ENCODE results near the gene ZNF608.

- TF ChIP-seq OSR1 (CRISPR knock-in tag; IDR thresholded peaks at IDR 0.05) (no peak), ISL1 (CRISPR knock-in tag; IDR thresholded peaks at IDR 0.05) (no peak), PATZ1 (CRISPR knock-in tag; IDR thresholded peaks at IDR 0.05; ENCODE audit: borderline replicate concordance) (no peak), ZNF8 (CRISPR knock-in tag; IDR thresholded peaks at IDR 0.05) (no peak)
- TF ChIP-seq, protein P1, sequence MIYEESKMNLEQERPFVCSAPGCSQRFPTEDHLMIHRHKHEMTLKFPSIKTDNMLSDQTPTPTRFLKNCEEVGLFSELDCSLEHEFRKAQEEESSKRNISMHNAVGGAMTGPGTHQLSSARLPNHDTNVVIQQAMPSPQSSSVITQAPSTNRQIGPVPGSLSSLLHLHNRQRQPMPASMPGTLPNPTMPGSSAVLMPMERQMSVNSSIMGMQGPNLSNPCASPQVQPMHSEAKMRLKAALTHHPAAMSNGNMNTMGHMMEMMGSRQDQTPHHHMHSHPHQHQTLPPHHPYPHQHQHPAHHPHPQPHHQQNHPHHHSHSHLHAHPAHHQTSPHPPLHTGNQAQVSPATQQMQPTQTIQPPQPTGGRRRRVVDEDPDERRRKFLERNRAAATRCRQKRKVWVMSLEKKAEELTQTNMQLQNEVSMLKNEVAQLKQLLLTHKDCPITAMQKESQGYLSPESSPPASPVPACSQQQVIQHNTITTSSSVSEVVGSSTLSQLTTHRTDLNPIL (CRISPR knock-in tag; IDR thresholded peaks at IDR 0.05; ENCODE audit: low read depth) = no peak
- TF ChIP-seq, protein P2, sequence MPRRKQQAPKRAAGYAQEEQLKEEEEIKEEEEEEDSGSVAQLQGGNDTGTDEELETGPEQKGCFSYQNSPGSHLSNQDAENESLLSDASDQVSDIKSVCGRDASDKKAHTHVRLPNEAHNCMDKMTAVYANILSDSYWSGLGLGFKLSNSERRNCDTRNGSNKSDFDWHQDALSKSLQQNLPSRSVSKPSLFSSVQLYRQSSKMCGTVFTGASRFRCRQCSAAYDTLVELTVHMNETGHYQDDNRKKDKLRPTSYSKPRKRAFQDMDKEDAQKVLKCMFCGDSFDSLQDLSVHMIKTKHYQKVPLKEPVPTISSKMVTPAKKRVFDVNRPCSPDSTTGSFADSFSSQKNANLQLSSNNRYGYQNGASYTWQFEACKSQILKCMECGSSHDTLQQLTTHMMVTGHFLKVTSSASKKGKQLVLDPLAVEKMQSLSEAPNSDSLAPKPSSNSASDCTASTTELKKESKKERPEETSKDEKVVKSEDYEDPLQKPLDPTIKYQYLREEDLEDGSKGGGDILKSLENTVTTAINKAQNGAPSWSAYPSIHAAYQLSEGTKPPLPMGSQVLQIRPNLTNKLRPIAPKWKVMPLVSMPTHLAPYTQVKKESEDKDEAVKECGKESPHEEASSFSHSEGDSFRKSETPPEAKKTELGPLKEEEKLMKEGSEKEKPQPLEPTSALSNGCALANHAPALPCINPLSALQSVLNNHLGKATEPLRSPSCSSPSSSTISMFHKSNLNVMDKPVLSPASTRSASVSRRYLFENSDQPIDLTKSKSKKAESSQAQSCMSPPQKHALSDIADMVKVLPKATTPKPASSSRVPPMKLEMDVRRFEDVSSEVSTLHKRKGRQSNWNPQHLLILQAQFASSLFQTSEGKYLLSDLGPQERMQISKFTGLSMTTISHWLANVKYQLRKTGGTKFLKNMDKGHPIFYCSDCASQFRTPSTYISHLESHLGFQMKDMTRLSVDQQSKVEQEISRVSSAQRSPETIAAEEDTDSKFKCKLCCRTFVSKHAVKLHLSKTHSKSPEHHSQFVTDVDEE (CRISPR knock-in tag; IDR thresholded peaks at IDR 0.05) = no peak
Observed at GRCh38 chr5:124764585-124764984, 18.1 kb upstream of the ZNF608 start.

Measured in SK-N-SH treated with all-trans-retinoic acid at 6 μM for 48 hours (cell line).